ENCODE data around the gene SNED1.

SNED1 gene

GRCh38 chr2:241110607-241111439 lies 112.4 kb downstream of the SNED1 start:
- DNase-seq, result no peak

DNA sequence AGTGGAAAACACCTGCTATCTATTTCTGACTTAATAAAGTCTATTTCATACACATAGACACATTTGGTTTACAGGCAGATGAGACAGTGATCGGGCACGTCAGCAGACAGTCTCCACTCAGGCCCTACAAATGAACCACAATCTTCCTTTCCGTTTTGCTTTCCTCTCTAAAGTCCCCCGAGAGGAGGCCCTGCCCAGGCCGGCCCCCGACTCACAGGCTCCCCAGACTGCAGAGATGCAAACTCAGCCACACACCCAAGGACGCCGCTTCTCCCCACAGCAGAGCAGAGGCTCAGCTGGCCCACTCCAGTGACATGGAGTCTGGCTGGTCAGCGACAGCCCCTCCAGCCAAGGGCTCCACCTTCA lies 113.0 kb downstream of the SNED1 start:
- no peak for DNase-seq

DNA sequence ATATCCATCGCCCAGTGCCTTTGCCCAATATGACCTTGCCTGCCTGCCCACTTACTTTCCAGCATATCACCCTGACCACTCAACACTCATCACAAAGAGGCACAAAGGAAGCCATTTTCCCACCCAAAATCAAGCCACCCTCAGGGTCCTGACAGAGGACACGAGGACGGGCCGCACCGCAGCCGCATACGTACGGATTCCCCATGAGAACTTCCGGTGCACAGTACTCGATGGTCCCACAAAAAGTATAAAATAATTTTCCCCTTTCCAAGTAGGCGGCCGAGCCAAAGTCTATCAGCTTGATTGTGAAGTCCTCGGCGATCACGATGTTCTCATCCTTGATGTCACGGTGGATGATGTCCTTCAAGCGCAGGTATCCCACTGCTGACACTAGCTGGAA lies 113.6 kb downstream of the SNED1 start:
- DNase-seq, result no peak

- DNase-seq, result peak; percentile 68 to 70
Observed at GRCh38 chr2:241112592-241112991, 114.2 kb downstream of the SNED1 start.

DNA sequence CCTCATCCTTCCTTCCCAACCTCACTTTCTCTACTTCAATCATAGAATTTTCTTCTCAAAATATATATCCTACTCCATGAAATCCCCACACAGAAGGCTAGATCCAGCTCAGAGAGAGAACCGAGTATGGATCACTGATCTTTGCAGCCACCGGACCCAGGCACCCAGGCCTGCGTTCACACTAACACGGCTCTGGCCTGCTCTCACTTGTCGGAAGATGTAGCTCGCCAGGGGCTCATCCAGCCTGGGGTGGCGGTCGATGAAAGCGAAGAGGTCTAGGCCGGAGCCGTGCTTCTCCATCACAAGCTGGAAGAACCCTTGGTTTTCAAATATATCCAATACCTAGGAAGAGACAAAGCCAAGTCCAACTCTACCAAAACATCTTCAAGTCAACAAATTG lies 116.4 kb downstream of the SNED1 start:
- DNase-seq, result no peak

- DNase-seq, result no peak
Observed at GRCh38 chr2:241115361-241115760, 116.9 kb downstream of the SNED1 start.

GRCh38 chr2:241116606-241117560 lies 118.5 kb downstream of the SNED1 start:
- DNase-seq, result no peak

- no peak for DNase-seq
Observed at GRCh38 chr2:241118737-241119505, 120.5 kb downstream of the SNED1 start.

- no peak for DNase-seq
Observed at GRCh38 chr2:241120440-241120839, 122.0 kb downstream of the SNED1 start.

DNA sequence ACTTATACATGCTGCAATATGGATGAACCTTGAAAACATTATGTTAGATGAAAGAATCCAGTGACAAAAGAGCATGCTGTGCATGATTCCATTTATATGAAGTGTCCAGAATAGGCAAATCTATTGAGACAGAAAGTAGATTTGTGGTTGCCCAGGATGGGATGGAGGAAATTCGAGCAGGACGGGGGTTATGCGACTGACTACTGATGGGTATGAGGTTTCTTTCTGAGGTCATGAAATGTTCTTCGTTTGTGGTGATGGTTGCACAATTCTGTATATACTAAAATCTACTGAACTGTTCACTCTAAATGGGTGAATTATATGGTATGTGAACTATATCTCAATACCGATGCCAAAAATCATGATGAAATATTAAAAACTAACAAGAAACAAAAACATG lies 122.6 kb downstream of the SNED1 start:
- DNase-seq, result no peak

DNA sequence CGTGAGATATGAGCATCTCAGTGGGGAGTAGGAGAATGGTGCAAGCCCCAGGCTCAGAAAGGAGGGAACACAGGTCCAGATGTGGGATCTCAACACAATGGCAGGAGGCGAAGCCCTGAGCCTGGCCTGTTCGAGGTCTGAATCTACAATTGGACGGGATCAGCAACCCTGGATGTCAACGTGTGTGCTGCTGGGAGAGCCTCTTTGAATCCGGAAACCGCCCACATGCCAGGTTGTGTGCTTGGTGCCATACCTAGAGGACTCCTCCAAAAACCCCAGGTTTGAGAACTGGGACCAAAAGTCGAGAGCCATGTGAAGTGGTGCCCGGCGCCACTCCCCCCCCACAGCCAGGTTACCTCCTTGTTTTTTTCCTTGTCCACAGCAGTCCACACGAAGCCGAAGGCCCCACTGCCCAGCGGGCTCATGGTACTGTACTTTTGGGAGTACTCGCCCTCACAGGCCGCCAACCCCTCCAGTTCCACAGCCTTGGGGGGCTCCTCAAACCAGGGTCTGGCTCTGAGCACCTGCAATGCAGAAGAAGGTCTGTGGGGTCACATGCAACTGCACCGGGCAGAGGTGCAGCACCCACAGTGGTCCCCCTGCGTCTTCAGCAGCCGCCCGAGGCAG lies 124.1 kb downstream of the SNED1 start:
- DNase-seq, result no peak

GRCh38 chr2:241123816-241124536 lies 125.6 kb downstream of the SNED1 start:
- peak in 1 of 2 experiments; percentile 49 for DNase-seq

DNA sequence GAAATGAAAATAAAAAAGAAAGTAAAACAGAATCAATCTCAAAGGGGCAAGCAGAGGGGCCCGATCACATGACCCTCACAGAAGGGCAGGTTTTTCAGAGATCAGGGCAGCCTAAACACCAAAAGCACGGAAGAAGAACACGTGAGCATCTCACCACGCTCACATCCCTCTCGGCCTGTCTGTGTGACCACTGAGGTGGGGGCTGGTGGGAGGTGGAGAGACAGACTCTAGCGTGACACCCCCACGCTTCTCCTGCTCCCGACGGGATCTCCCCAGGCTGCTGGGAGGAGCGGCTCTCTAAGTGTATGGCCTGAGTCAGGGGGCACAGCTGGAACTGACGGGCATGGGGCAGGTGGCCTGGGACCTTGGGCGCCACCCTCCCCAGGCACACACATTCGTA lies 127.2 kb downstream of the SNED1 start:
- no peak for DNase-seq

DNA sequence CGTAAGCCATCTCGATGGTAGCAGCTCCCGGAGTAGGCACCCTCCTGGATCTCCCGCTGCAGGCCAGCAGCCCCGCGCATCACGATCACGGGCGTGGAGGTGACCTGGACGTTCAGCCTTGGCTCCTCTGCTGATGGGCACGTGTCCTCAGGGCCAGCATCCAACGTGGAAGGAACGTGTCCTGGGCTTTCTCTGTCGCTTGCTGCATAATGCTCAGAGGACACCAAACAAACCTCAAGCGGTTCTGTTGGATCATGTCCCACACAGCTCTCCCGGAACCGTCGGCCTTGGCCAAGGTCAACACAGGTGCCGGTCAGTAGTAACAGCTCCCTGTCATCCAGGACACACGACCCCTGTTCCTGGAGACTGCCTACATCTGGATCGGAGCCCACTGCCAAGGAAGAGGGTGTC lies 127.8 kb downstream of the SNED1 start:
- no peak for DNase-seq

DNA sequence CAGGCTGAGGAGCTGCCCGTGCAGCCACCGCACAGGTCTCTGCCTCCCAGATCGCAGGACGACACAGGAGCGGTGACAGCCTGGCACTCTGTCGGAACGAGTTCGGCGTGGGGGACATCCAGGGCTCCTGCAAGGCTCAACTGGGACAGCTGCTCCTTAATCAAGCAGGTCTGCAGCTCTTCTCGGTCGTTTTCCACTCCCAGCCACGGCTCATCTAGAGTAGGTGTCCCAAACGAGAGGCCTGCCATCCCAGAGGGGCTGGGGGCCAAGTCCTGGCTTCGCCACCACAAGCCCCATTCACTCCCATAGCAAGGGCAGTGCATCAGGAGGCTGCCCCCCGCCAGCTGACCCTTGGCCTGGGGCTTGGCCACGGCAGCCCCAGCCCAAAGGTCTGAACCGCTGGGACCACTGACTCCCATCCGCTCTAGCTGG lies 128.4 kb downstream of the SNED1 start:
- no peak for DNase-seq

GRCh38 chr2:241128266-241128665 lies 129.8 kb downstream of the SNED1 start:
- no peak for DNase-seq

DNA sequence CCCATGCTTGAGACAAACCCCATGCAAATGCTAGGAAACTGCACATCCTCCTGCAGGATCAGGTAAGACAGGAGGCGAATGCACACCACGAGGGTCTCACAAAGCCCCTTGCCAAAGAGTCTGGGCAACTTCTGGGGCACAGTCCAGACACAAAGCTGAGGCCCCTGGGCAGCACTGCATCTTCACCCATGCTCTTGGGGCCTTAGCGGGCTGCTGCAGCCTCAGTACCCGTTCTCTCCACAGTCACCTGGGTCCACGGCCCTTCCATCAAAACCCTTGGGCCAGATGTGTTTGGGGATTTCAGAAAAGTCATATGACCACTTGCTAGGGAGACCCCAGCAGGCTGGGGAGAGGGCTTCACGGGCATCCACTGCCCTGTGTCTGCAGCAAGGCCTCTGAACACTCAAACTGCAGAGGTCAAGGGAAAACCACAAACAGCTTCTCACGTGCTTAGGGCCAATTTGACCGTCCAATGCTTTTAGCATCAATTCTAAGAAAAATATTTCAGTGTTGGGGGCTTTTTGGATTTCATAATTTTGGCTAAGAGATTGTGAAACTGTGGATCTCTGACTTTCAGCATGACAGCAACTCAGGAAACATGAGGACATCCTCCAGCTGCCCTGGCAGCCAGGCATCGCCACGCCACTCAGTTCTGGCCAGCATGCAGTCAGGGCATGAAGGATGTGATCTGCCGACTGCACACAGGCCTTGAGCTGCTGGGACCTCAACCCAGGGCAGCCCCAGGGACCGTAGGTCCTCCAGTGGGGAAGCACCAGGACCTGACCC lies 130.9 kb downstream of the SNED1 start:
- no peak for DNase-seq

DNA sequence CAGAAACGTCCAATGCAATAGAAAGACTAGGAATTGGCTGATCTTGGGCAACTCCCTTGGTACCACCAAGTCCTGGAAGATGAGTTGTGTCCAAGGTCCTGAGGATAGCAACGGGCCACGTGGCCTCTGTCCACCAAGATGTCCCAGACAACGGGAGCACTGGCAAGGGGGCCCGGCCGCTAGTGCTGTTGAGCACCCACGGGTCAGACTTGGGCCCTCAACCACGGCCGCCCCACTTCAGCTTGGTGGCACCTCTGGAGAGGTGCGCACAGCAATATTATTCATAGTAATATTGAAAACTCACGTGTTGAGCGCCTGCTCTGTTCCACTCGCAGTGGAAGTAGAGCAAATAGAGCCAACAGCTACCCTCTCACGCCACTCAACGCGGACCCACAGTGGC lies 131.9 kb downstream of the SNED1 start:
- DNase-seq, result no peak

DNA sequence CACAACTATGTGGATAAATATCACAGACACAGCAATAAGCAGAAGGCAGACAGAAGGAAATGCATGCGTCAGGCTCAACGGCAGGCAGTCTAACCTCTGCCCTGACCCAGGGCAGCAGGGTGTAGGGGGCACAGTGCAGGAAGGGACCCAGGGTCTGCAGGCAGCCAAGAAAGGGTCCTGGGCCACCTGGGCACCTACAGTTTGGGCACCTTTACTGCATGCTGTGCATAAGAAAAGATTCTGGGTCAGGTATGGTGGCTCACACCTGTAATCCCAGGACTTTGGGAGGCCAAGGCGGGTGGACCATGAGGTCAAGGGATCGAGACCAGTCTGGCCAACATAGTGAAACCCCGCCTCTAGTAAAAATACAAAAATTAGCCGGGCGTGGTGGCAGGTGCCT lies 133.1 kb downstream of the SNED1 start:
- DNase-seq, result no peak

DNA sequence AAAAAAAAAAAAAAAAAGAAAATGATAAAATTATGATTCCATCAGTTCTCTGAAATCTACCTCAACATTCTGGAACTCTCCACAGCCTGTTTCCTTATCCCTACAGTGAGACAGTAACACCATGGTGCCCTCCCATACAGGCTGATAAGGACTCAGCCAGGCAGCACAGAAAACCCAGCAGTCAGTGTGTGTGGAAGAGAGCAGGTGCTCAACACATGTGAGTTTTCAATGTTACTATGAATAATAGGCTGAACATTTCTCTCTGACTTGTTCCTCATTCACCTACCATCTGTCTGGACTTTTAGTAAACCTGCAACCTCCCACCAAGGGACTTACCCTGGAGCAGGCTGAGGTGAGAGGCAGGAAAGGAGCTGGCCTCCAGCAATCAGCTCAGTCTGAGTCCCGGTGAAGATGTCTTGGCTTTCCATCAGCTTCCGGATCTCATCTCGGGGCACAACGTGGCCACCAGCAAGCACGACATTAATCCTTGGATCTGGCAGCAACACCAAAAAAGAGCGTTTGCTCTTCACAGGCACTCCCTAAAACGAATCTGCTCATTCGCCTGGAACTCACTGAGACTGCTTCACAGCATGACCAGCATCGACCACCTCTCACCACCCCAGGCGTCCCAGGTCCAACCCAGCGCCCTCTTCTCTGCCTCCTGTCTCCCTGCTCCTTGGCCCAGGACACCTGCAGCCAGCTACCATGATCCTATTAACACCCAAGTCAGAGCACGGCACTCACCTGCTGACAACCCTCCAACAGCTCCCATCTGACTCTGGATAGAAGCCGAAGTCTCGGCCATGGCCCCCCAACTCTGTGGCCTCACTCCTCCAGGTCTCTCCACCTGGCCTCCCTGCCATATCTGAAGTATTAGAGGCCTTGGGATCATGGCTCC lies 134.4 kb downstream of the SNED1 start:
- DNase-seq, result no peak

Data from activated T-cell treated with anti-CD3 and anti-CD28 coated beads, Interleukin-2, amount 50 U/mL, for 48 hours (primary cell).